GM21381 (cell line): Measurements from ENCODE around the gene TPK1.
"Not testable (repeated sequence)": the region's sequence is repeated elsewhere in the genome, so short reads cannot be mapped to it uniquely, and the experiment has no call there.

Experiments
- ATAC-seq: cut with Tn5 transposase; IDR thresholded peaks from one replicate; pipeline ENCODE4 v1.9.1; 2021; ENCODE audit warnings: mild to moderate bottlenecking, moderate library complexity; ENCODE audit not compliant: unreplicated experiment

Gene TPK1

DNA sequence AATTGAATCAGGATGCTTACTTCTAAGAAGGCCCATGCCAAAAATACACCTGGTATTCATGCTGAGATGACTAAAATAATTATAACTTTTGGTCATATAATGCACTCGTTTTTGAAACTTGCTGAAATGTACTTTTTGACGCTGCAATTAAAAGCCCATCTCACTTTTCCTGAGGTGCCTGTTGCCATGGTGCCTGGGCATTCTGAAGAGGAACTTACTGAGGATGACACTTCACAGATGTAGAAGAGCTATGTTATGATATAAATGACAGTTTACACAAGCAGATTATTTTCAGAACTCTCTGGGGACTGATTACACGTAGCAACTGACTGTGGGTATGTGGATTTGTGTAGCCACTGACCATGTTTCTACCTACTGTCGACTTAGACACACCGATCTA lies 182.4 kb downstream of the TPK1 start:
- no peak for ATAC-seq

DNA sequence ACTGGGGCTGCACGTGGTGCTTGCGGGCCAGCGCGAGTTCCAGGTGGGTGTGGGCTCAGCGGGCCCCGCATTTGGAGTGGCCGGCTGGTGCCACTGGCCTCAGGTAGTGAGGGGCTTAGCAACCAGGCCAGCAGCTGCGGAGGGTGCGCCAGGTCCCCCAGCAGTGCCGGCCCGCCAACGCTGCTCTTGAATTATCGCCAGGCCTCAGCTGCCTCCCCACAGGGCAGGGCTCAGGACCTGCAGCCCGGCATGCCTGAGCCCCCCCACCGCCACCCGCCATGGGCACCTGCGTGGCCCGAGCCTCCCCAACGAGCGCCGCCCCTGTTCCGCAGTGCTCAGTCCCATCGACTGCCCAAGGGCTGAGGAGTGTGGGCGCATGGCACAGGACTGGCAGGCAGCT lies 185.4 kb downstream of the TPK1 start:
- no peak for ATAC-seq

DNA sequence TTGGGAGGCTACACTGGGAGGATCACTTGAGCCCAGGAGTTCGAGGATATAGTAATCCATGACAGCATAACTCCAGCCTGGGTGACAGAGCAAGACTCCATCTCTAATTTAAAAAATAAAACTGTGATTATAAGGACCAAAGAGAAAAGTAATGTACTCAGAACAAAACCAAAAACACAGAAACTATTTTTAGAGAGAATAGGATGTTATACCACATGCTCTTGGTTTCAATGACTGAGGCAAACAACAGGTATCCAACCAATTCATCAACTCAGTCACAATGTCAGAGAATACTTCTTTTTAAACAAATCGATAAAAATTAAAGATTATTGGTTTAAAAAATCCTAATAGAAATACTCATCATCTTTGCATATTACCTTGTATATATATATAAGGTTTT lies 186.7 kb downstream of the TPK1 start:
- peak; percentile 60 for ATAC-seq

DNA sequence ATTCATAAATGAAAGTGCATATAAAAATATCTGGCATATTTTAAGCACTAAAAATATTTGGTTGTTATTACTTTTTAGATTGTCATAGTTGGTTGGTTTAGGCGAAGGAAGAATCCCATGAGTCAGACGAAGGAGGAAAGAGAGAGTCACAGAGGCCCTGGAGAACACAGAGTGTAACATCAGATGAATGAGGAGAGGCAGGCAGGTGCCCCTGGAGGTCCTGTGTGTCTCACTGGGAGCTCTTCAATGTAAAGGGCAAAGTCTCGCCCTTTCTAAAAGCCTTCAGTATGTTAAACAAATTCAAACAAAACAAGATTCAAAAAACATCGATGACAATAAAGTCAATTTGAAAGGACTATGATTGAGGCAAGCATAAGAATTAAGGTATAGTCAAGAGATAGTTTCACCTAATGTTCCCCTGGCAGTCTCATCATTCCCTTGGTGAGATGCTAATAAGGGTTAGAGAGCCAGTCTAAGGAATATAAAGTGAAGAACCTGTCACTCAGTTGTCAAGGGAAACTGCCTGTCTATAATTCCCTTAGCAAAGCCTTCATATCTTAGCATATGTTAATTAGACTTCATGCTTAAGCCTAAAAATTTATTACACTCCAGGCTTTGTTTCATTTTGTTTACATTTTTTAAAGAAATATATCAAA lies 194.3 kb downstream of the TPK1 start:
- no peak for ATAC-seq

DNA sequence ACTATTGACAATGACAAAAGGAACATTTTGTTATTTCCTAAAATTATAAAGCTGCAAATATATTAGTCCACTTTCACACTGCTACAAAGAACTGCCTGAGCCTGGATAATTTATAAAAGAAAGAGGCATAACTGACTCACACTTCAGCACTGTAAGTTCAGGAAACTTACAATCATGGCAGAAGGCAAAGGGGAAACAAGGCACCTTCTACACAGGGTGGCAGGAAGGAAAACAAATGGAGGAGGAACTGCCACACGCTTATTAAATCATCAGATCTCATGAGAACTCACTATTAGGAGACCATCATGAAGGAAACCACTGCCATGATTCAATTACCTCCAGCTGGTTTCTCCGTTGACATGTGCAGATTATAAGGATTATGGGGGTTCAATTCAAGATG lies 203.1 kb downstream of the TPK1 start:
- ATAC-seq: no peak

DNA sequence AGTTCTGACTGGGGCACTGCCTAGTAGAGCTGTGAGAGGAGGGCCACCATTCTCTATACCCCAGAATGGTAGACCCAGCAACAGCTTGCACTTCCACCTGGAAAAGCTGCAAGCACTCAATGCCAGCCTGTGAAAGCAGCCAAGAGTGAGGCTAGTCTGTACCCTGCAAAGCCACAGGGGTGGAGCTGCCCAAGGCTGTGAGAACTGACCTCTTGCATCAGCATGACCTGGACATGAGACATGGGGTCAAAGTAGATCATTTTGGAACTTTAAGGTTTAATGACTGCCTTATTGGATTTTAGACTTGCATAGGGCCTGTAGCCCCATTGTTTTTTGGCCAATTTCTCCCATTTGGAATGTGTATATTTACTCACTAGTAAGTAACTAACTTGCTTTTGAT lies 206.3 kb downstream of the TPK1 start:
- ATAC-seq: no peak

DNA sequence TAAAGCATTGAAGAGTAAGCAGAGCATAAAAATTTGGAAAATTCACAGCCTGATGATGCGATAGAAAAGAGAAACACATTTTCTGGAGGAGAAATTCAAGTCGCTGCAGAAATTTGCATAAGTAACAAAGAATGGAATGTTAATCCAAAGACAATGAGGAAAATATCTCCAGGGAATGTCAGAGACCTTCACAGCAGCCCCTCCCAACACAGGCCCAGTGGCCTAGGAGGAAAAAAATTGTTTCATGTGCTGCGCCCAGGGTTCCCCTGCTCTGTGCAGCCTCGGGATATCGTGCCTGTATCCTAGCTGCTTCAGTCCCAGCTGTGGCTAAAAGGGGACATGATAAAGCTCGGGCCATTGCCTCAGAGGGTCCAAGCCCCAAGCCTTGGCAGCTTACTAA lies 206.8 kb downstream of the TPK1 start:
- no peak for ATAC-seq

DNA sequence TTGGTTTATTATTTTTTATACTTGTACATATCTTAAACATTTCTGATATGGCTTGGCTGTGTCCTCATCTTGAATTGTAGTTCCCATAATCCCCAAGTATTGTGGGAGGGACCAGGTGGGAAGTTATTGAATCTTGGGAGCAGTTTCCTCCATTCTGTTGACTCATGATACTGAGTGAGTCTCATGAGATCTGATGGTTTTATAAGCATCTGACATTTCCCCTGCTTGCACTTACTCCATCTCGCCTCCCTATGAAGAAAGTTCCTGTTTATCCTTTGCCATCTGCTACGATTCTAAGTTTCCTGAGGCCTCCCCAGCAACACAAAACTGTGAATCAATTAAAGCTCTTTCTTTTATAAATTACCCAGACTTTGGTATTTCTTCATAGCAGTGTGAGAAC lies 207.7 kb downstream of the TPK1 start:
- no peak for ATAC-seq

DNA sequence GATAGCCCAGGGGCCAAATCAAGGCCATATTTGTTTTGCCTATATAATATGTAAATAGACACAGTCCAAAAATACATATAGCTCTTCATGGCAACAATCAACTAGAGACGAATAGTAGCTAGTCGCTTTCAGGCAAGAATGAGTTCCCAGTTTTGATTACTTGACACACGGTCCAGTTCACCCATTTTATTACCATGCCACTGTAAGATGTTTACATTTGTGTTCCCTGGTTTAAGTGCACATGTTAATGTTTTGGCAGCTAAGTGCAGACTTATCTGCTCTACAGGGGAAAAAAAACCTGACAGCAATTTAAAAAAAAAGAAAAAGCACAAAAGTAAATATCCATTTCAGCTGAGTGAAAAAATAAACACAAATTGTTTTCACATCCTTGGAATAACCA lies 213.1 kb downstream of the TPK1 start:
- ATAC-seq: no peak

DNA sequence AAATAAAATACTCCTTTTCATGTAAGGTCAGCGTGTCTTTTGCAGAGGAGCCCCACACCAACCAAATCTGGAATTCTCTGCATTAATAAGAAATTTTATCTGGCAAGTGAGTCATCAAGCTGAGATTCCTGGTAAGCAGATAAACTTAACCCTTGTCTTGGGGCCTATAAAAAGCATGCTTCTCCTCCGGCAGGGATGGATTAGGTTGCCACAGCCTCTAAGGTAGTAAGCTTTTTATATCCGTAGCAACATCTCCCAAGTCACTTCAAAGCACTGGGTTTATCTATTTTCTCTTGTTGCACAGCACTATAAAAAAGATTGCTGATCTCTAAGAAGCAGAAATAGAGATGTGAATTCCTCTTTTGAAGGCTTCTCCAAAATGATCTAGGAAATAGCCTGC lies 229.6 kb downstream of the TPK1 start:
- no peak for ATAC-seq

DNA sequence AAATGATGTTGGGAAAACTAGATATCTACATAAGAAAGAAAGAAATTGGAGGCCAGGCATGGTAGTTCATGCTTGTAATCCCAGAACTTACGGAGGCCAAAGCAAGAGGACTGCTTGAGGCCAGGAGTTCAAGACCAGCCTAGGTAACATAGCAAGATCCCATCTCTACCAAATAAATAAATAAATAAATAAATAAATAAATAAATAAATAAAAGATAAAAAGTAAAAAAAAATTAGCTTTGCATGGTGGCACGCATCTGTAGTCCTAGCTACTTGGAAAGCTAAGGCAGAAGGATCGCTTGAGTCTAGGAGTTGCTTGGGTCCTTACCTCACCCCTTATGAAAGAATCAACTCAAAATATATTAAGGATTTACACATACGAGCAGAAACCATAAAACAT lies 238.9 kb downstream of the TPK1 start:
- ATAC-seq: no peak

DNA sequence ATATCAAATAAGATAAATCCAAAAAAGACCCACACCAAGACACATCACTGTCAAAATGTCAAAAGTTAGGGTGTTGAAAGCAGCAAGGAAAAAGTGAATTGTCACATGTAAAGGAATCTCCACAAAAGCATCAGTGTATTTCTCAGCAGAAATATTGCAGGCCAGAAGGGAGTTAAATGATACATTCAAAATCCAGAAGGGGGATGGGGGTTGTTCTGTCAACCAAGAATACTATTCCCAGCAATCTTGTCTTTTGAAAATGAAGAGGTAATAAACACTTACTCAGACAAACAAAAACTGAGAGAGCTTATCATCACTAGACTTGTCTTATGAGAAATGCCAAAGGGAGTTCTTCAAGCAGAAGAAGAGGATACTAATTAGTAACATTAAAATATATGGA lies 241.3 kb downstream of the TPK1 start:
- no peak for ATAC-seq

DNA sequence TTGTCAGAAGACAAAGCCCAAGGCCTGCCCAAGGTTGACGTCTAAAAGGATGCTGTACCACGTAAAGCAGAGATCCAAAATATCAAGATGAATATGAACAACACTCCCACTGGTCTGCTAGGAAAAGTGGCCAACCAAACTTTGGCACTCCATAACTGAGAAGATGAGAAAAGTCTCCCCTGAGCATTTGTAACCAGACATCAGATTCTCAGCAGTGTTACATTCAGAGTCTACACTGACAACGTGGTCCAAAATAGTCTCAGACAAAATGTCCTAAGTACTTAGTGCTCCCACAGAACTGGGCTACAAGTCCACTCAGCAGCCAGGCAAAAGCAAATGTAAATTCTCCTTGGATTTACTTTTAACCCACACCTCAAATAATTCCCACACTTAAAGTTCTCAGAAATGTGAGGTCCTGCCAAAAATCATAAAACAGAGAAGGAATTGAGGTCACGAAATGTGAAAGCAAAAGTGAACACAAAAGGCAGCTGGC lies 247.2 kb downstream of the TPK1 start:
- ATAC-seq: no peak

DNA sequence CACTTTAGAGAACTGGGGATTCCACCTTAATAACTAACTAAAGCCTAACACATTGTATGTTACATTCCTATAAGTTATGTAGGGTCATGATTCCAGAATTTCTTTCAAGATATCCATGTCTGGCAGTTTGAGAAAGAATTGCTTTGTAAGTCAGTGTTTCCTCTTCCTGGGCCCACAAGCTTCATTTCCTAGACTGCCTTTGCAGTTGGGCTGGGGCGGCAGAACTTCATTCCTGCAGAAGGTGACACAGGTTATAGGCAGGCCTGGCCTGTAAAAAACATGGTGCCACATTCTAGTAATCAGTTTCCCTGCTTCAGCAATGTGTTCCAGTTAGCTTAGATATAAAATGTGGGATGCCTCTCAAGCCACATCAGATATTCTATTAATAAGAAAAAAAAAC lies 248.2 kb downstream of the TPK1 start:
- no peak for ATAC-seq

DNA sequence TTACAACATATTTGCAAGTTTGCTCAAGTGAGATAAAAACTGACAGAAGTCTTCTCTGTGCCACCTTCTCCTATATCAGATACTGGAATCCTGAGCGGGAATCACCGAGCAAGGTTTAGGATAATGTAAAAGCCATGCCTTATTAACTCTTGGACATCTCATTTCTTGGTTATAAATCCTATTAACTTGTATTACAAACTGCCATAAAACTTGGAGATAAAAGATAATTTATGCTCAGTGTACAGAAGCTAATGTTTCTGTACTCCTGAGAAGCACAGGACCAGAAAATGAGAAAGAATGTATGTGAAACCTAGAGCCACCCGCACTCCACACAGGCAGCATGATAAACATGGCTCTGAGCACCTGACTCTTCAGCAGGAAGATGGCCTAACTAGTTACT lies 251.1 kb downstream of the TPK1 start:
- ATAC-seq: no peak

DNA sequence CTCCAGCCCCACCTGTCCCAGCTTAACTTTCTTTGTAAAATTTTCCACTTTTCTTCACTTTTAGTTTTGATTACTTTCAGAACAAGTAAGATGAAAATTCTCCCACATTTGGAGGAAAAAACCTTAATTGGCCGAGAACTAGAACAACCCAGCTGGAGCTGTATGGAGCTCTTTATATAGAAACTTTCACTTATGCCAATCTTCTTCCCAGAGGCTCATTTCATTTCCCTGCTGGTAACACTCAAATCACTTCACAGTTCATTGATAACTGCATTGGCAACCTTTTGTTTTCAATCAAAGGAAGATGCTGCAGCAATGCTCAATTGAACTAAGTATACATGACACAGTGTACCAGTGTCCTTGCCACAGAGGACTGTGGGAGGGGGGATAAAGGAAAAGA lies 256.2 kb downstream of the TPK1 start:
- no peak for ATAC-seq

DNA sequence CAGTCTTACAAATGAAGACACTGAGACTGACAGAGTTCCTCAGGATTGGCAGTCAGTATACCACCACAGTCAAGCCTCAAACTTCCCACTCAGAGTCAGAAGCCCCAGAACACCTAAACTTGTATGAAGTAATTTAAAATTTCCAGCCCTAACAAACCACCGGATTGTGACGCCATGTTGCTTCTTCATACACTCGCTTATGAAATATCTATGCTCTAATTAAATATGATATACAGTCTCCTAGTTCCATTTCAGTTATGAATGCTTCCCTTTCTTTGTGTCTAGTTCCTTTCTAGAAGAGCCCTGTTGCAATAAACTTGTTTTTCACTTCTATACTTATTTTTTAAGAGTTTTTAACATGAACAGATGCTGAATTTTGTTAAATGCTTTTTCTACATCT lies 260.4 kb downstream of the TPK1 start:
- no peak for ATAC-seq

DNA sequence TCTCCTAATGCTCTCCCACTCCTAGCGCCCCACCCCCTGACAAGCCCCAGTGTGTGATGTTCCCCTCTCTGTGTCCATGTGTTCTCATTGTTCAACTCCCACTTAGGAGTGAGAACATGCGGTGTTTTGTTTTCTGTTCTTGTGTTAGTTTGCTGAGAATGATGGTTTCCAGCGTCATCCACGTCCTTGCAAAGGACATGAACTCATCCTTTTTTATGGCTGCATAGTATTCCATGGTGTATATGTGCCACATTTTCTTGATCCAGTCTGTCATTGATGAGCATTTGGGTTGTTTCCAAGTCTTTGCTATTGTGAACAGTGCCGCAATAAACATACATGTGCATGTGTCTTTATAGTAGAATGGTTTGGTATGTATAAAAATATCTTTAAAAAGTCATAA lies 261.1 kb downstream of the TPK1 start:
- not testable (repeated sequence) for ATAC-seq

DNA sequence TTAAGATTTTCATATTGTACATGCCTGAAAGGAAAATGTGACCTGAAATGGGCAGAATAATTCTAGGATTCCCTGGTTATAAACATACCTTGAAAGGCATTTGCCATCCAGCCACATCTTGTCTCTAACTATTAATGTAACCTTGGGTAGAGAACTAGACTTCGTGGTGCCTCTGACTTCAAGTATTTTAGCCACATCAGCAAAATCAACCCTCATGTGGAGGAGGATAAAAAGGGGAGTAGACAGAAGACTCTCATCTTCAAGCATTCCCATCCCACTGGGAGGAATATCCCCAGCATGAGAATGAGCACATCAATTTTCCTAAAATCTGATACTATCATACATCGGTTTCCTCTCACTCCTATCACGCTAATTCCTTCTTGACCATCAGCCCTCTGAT lies 267.6 kb downstream of the TPK1 start:
- no peak for ATAC-seq

DNA sequence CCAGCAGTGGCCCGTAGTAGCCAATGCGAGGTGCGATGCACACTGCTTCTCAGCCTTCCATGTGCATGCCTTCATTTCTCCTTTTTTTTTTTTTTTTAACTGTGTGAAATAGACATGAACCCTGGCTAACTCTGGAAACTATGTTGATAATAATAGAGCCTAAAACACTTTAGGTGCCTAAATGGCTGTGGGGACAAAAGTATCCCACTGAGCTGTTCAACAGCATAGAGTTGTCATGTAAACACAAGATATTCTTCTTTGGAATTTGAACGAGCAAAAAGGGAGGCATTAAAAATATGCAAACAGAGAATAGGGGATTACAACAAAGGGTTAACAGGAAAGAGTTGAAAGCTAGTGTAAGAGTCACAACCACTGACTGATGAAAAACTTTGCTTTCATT lies 270.3 kb downstream of the TPK1 start:
- ATAC-seq: no peak

DNA sequence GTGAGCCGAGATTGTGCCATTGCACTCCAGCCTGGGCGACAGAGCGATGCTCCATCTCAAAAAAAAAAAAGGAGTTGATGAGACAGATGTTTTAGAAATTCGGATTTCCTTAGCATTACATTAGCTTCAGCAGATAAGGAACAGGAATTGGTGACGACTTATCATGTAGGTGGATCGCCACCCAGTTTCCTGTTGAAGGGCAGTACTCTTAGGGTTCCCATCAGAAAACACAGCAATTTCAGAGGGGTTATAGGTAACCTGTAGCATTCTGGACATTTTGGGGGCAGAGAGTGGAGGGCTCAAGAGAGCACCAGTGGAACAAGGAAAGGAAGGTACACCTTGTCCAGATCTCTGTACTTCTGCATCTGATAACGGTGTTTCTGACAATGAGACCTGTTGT lies 286.0 kb downstream of the TPK1 start:
- ATAC-seq: no peak

DNA sequence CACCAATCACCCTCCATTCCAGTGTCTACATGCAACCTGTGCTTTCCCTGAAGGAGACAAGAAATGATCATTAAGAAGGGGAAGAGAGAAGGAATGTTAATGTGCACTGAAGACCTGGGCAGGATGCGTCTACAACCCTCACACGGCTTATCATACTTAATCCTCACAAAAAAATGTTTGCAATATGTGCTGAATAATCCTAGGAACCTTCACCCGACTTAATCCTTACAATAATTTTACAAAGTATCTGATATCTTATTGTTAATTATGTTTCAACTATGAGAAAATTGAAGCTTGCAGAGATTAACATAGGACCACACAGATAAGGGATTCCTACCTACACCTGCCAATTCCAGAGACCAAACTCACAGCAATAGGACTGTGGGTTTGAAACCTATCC lies 287.3 kb downstream of the TPK1 start:
- no peak for ATAC-seq

DNA sequence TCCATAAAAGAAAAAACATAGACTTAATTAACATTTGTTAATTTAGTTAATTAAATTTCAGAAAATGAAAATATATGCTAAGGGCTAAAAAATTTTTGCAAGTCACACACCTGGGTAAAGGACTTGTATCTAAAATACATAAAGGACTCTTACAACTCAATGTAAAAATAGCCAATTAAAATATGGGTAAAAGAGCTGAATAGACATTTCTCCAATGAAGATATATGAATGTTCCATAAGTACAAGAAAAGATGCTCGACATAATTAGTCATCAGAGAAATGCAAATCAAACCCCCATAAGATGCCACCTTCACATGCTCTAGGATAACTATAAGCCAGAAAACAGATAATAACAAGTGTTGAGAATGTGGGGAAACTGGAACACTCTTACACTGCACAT lies 288.0 kb downstream of the TPK1 start:
- ATAC-seq: no peak
